Stimulated activated CD8-positive, alpha-beta memory T cell treated with anti-CD3 and anti-CD28 coated beads, Interleukin-12 subunit alpha, Interleukin-12 subunit beta, amount 100 ng/mL, for 24 hours (primary cell): ENCODE data around the gene TCF19.

Source experiments
- DNase-seq: peaks from one replicate; pipeline ENCODE4 v3.0.0-alpha.2; 2020; ENCODE audit errors: extremely low read depth

Gene TCF19

DNA sequence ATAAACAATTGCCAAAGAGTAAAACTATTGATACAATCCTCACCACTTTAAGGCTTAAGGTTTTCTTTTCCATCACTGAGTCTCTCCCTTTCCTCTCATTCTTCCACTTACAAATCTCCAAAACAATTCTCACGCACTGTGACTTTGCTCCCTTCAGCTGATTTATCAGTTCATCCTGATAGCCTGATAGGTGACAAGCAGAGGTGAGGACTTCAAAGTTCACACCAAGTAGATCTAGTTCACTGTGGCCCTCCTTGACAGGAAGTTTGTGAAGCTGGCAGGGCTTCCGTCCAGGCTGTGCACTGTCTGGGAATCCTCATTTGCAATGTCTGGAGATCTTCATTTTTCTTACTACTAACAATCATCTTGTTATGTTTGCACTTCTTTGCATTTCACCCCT, 47.2 kb downstream of the TCF19 start:
- DNase-seq = no peak

- DNase-seq = no peak
These were observed 50.1 kb downstream of the TCF19 start for GRCh38 chr6:31208506-31208905.

DNA sequence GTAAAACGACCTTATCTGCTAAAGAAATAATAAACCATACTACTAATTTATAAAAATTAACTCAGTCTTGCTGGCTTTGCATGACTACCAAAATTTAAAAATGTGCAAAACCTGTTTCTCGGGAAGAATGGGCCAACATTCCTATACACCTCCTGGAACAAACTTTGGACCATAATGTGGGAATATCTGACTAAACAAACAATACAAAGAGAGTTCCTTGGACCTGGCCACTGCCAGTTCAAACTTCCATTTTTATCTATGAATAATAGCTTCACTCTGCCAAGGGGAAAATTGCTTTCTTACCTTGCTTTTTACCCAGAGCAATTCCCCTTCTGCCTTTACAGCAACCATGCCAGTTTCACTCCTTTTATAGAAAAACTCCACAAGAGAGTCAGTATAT, 50.7 kb downstream of the TCF19 start:
- no peak for DNase-seq

DNA sequence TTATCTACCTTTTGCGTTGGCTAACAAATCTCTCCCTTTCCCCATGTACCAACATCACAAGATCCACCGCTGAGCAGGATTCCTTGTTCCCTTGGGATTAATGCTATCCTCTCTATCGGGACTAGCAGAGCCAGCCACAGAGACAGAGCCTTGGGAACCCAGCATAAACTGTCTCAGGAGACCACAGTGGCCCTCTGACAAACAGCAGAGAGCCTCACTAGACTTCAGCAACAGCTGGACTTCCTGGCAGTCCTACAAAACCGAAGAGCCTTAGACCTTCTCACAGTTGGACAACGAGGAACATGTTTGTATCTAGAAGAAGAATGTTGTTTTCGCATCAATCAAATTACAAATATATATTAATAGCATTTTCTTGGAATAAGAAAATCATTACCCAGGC, 51.7 kb downstream of the TCF19 start:
- DNase-seq = no peak

GRCh38 chr6:31210741-31211532, 52.5 kb downstream of the TCF19 start:
- no peak for DNase-seq
